ENCODE measurements around the gene PAXIP1. TPM values are rescaled to one million over a fixed set of nuclear protein-coding genes. Genes with fewer than 3 reads are reported as not detected.

The PAXIP1 gene
- total RNA-seq, 1 experiment from 2014 or later, result 32.6 TPM

DNA sequence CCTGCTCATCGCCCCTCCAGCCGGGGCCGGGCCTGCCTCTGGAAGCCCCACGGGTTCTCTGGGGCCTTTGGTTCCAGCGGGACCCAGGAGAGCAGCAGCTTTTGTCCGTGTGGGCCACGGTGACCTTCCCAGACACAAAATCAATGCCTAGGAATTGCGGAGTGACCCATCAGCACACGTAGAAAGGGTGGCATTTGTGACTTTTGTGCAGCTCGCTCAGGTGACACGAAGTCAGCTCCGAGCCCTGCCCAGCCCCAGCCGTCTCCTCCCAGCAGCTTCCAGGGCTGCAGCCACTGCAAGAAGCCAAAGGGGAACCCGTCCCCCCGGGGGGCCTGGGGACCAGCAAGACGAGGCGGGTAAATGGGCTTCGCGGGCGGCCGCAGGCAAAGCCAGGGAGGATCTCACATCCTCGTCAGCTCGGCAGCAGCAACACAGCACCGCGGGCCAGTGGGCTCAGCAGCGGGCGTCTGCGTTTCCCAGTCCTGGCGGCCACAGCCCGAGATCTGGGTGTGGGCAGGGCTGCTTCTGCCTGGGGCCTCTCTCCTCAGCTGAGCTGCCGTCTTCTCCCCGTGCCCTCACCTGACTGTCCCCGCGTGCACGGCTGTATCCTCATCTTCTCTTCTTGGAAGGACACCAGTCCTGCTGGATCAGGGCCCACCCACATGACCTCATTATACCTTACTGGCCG is 88.5 kb downstream of the PAXIP1 start:
- Mint-ChIP-seq H3K27me3 (ENCODE audit: low read depth) (peaks cover 27% of the 10 kb centered on the region), H3K27ac (peak overlapping the region in 1 of 3 experiments; percentile 27; a peak in 1 of 7 replicates), H3K36me3 (ENCODE audit: insufficient read depth in 1 of 3, low read depth in 3 of 3) (peaks cover 0 to 8% (median 5%) of the 10 kb centered on the region in 3 experiments; a peak in 6 of 7 replicates), H3K4me3 (no peak overlapping the region; a peak in 1 of 5 replicates), H3K4me1 (peaks cover 5 to 7% of the 10 kb centered on the region in 2 experiments), H3K9me3 (peaks cover 9 to 10% of the 10 kb centered on the region in 2 experiments)
- H2BK120ac ChIP-seq (ENCODE audit: low read depth, low read length, poor library complexity, severe bottlenecking), result no peak overlapping the region
- no peak overlapping the region for H4K91ac ChIP-seq (ENCODE audit: insufficient read length, low read depth, low read length)
- no peak overlapping the region for H3K27ac ChIP-seq (ENCODE audit: insufficient read length, low read depth, low read length)
- H4K8ac ChIP-seq (replicated peaks; ENCODE audit: insufficient read length, low read depth, low read length), result no peak overlapping the region
- no peak overlapping the region for H2BK20ac ChIP-seq (ENCODE audit: low read depth, low read length, poor library complexity, severe bottlenecking)
- no peaks in the 10 kb centered on the region for H4K20me1 ChIP-seq (ENCODE audit: control insufficient read depth, insufficient read depth, insufficient read length)
- H2AK5ac ChIP-seq (ENCODE audit: insufficient read length, low read length), result no peak overlapping the region
- H3K79me1 ChIP-seq (ENCODE audit: insufficient read depth, low read depth, low read length, poor library complexity, severe bottlenecking), result no peaks in the 10 kb centered on the region
- no peak overlapping the region for H2BK5ac ChIP-seq (ENCODE audit: insufficient read length, low read length)
- H2AFZ ChIP-seq (ENCODE audit: low read length), result no peak overlapping the region
- no peak overlapping the region for H2BK15ac ChIP-seq (ENCODE audit: low read depth, low read length)
- no peak overlapping the region for H3K23ac ChIP-seq (ENCODE audit: insufficient read length, low read depth, low read length)
- no peak overlapping the region for H3K9ac ChIP-seq (ENCODE audit: extremely low read depth, insufficient read length, low read length)
- no peaks in the 10 kb centered on the region for H3K27me3 ChIP-seq (ENCODE audit: insufficient read depth, low read length)
- no peak overlapping the region for H3K14ac ChIP-seq (ENCODE audit: insufficient read depth, low read length)
- H3K23me2 ChIP-seq (ENCODE audit: insufficient read length, low read depth, low read length, poor library complexity, severe bottlenecking), result peaks cover 3% of the 10 kb centered on the region
- H3T11ph ChIP-seq (ENCODE audit: low read length), result no peak overlapping the region
- H3K4me1 ChIP-seq (ENCODE audit: insufficient read depth, low read length), result no peaks in the 10 kb centered on the region
- H3K9me3 ChIP-seq (ENCODE audit: control insufficient read depth, low read depth, low read length), result no peaks in the 10 kb centered on the region
- peak; percentile 41 for DNase-seq
- H4K5ac ChIP-seq (ENCODE audit: insufficient read length, low read depth, low read length), result no peak overlapping the region
- H3K4me2 ChIP-seq (ENCODE audit: insufficient read depth, insufficient read length, low read length), result peak overlapping the region; percentile 4
- no CpG with 5 or more reads among the region's 36 CpGs for WGBS (ENCODE audit: extremely low coverage, insufficient read length, low lambda C conversion rate)
- H2BK12ac ChIP-seq (ENCODE audit: insufficient read length, low read depth, low read length), result no peak overlapping the region
- no peaks in the 10 kb centered on the region for H3K79me2 ChIP-seq (ENCODE audit: insufficient read depth, low read length)
- TF ChIP-seq, protein P1, sequence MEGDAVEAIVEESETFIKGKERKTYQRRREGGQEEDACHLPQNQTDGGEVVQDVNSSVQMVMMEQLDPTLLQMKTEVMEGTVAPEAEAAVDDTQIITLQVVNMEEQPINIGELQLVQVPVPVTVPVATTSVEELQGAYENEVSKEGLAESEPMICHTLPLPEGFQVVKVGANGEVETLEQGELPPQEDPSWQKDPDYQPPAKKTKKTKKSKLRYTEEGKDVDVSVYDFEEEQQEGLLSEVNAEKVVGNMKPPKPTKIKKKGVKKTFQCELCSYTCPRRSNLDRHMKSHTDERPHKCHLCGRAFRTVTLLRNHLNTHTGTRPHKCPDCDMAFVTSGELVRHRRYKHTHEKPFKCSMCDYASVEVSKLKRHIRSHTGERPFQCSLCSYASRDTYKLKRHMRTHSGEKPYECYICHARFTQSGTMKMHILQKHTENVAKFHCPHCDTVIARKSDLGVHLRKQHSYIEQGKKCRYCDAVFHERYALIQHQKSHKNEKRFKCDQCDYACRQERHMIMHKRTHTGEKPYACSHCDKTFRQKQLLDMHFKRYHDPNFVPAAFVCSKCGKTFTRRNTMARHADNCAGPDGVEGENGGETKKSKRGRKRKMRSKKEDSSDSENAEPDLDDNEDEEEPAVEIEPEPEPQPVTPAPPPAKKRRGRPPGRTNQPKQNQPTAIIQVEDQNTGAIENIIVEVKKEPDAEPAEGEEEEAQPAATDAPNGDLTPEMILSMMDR (conservative IDR thresholded peaks at IDR 0.05), result no peak
- H3K4ac ChIP-seq (ENCODE audit: low read depth, low read length), result no peak overlapping the region
- no peak overlapping the region for H3K56ac ChIP-seq (ENCODE audit: insufficient read length, low read depth, low read length)
- H3K18ac ChIP-seq (ENCODE audit: insufficient read length, low read depth, low read length), result no peak overlapping the region
